HEK293 (cell line): Measurements from ENCODE around the gene PVALEF.

ENCODE experiments used
- CTCF ChIA-PET: fragments of 350-600 bp; formaldehyde crosslinking; extraction: SDS; loops from one replicate; lab custom pipeline; 2021; ENCODE audit warnings: antibody characterized with exemption; lab: Yijun Ruan, JAX
- POLR2A ChIA-PET: fragments of 300-600 bp; formaldehyde crosslinking; extraction: SDS; loops from one replicate; lab custom pipeline; 2020; ENCODE audit warnings: antibody characterized with exemption, inconsistent platforms; lab: Yijun Ruan, JAX
- H3K27ac ChIP-seq: fragments of 200-500 bp; sonication (Bioruptor generic); 2 replicates; pipeline ENCODE4 v1.5.1; 2014; ENCODE audit warnings: low read depth, low read length, control low read depth, inconsistent platforms; ENCODE audit errors: extremely low read depth
- H3K36me3 ChIP-seq, 2 experiments: fragments of 200-500 bp in 1 of 2; sonication (Bioruptor generic) in 1 of 2; 1 replicate in 1 of 2; 2 replicates in 1 of 2; pipeline ENCODE4 v1.5.1; 2014 to 2017; ENCODE audit warnings: inconsistent platforms in 2 of 2, low read length in 2 of 2; ENCODE audit not compliant: control insufficient read depth in 2 of 2, insufficient read depth in 1 of 2
- H3K4me1 ChIP-seq: fragments of 200-500 bp; sonication (Bioruptor generic); 2 replicates; pipeline ENCODE4 v1.5.1; 2014; ENCODE audit warnings: mild to moderate bottlenecking, low read length, inconsistent platforms; ENCODE audit not compliant: control insufficient read depth, insufficient read depth
- H3K4me3 ChIP-seq: 2 replicates; pipeline ENCODE4 v1.5.1; 2011; ENCODE audit warnings: low read depth, mild to moderate bottlenecking, control low read depth, low read length, moderate library complexity
- H3K9me3 ChIP-seq: fragments of 200-500 bp; sonication (Bioruptor generic); 2 replicates; pipeline ENCODE4 v1.5.1; 2014; ENCODE audit warnings: low read depth, low read length, inconsistent platforms; ENCODE audit not compliant: control insufficient read depth, insufficient read depth
- BCL11A ChIP-seq: fragments of 450-650 bp; formaldehyde crosslinking; IDR thresholded peaks from 2 replicates; pipeline ENCODE4 v1.5.1; 2016; ENCODE audit warnings: low read depth, missing biosample characterization, missing genetic modification characterization
- CTCF ChIP-seq: fragments of 450-650 bp; formaldehyde crosslinking; IDR thresholded peaks from 2 replicates; pipeline ENCODE4 v1.5.1; 2016; ENCODE audit warnings: missing biosample characterization, missing genetic modification characterization
- HIC1 ChIP-seq: fragments of 450-650 bp; formaldehyde crosslinking; IDR thresholded peaks from 2 replicates; pipeline ENCODE4 v1.5.1; 2016; ENCODE audit warnings: missing biosample characterization, missing genetic modification characterization
- KLF10 ChIP-seq: fragments of 450-650 bp; IDR thresholded peaks from 2 replicates; pipeline ENCODE4 v1.5.1; 2018; ENCODE audit warnings: missing biosample characterization, mild to moderate bottlenecking, missing genetic modification characterization
- MEIS1 ChIP-seq: sonication (generic); formaldehyde crosslinking; IDR thresholded peaks from 2 replicates; pipeline ENCODE4 v1.8.1; 2022; ENCODE audit warnings: missing genetic modification reagents, mild to moderate bottlenecking, borderline replicate concordance
- PRDM6 ChIP-seq: fragments of 450-650 bp; formaldehyde crosslinking; IDR thresholded peaks from 2 replicates; pipeline ENCODE4 v1.5.1; 2017; ENCODE audit warnings: missing biosample characterization, missing genetic modification characterization
- ZBTB11 ChIP-seq: fragments of 450-650 bp; formaldehyde crosslinking; conservative IDR thresholded peaks from 2 replicates; pipeline ENCODE4 v1.5.1; 2016; ENCODE audit warnings: low read depth, missing biosample characterization, missing genetic modification characterization
- ZFHX2 ChIP-seq: fragments of 450-650 bp; formaldehyde crosslinking; conservative IDR thresholded peaks from 2 replicates; pipeline ENCODE4 v1.5.1; 2016; ENCODE audit warnings: missing biosample characterization, missing genetic modification characterization
- ZNF140 ChIP-seq: fragments of 450-650 bp; formaldehyde crosslinking; IDR thresholded peaks from 2 replicates; pipeline ENCODE4 v1.5.1; 2016; ENCODE audit warnings: missing biosample characterization, missing genetic modification characterization
- ZNF175 ChIP-seq: fragments of 450-650 bp; formaldehyde crosslinking; IDR thresholded peaks from 2 replicates; pipeline ENCODE4 v1.5.1; 2016; ENCODE audit warnings: missing biosample characterization, missing genetic modification characterization
- ZNF362 ChIP-seq: fragments of 450-650 bp; formaldehyde crosslinking; IDR thresholded peaks from 2 replicates; pipeline ENCODE4 v1.5.1; 2016; ENCODE audit warnings: missing biosample characterization, missing genetic modification characterization
- ZNF404 ChIP-seq: fragments of 450-650 bp; formaldehyde crosslinking; IDR thresholded peaks from 2 replicates; pipeline ENCODE4 v1.5.1; 2017; ENCODE audit warnings: missing biosample characterization, missing genetic modification characterization
- ZNF510 ChIP-seq: fragments of 450-650 bp; formaldehyde crosslinking; IDR thresholded peaks from 2 replicates; pipeline ENCODE4 v1.5.1; 2018; ENCODE audit warnings: mild to moderate bottlenecking, missing genetic modification characterization, missing biosample characterization; ENCODE audit not compliant: insufficient replicate concordance
- ZNF513 ChIP-seq: fragments of 450-650 bp; IDR thresholded peaks from 2 replicates; pipeline ENCODE4 v1.5.1; 2018; ENCODE audit warnings: missing biosample characterization, missing genetic modification characterization
- ZNF558 ChIP-seq: fragments of 450-650 bp; formaldehyde crosslinking; IDR thresholded peaks from 2 replicates; pipeline ENCODE4 v1.5.1; 2016; ENCODE audit warnings: missing biosample characterization, missing genetic modification characterization
- ZNF571 ChIP-seq: fragments of 450-650 bp; formaldehyde crosslinking; IDR thresholded peaks from 2 replicates; pipeline ENCODE4 v1.5.0; 2017; ENCODE audit warnings: missing biosample characterization, missing genetic modification characterization
- ZNF600 ChIP-seq: fragments of 450-650 bp; formaldehyde crosslinking; IDR thresholded peaks from 2 replicates; pipeline ENCODE4 v1.5.1; 2016; ENCODE audit warnings: missing biosample characterization, missing genetic modification characterization
- ZNF610 ChIP-seq: fragments of 450-650 bp; formaldehyde crosslinking; IDR thresholded peaks from 2 replicates; pipeline ENCODE4 v1.5.1; 2016; ENCODE audit warnings: missing biosample characterization, missing genetic modification characterization, borderline replicate concordance
- ZNF621 ChIP-seq: fragments of 450-650 bp; formaldehyde crosslinking; IDR thresholded peaks from 2 replicates; pipeline ENCODE4 v1.5.1; 2017; ENCODE audit warnings: missing biosample characterization, missing genetic modification characterization
- ZNF624 ChIP-seq: fragments of 450-650 bp; formaldehyde crosslinking; IDR thresholded peaks from 2 replicates; pipeline ENCODE4 v1.5.1; 2017; ENCODE audit warnings: missing biosample characterization, missing genetic modification characterization
- ZNF645 ChIP-seq: fragments of 450-650 bp; formaldehyde crosslinking; IDR thresholded peaks from 2 replicates; pipeline ENCODE4; 2016; ENCODE audit warnings: missing biosample characterization, missing genetic modification characterization
- ZNF76 ChIP-seq: fragments of 450-650 bp; formaldehyde crosslinking; IDR thresholded peaks from 2 replicates; pipeline ENCODE4; 2016; ENCODE audit warnings: low read depth, missing biosample characterization, missing genetic modification characterization, borderline replicate concordance
- ZSCAN30 ChIP-seq: fragments of 450-650 bp; IDR thresholded peaks from 2 replicates; pipeline ENCODE4 v1.5.1; 2018; ENCODE audit warnings: missing biosample characterization, mild to moderate bottlenecking, missing genetic modification characterization, moderate library complexity

PVALEF gene

GRCh38 chr17:81165246-81166032 lies at the start of gene PVALEF:
TSS of gene PVALEF (plus strand) at chr17:81165507. CDS start at chr17:81181227, 15,720 bp downstream.
- Histone ChIP-seq H3K36me3 (no peaks in the 10 kb centered on the region), H3K4me1 (peaks cover 2% of the 10 kb centered on the region; the same call in 1 of the 2 replicates), H3K9me3 (no peaks in the 10 kb centered on the region), H3K27ac (peak within 1 kb of the TSS; percentile 55; the same call in 1 of the 2 replicates), H3K4me3 (peak within 1 kb of the TSS; percentile 47)
- ChIA-PET POLR2A (interaction anchor here (0.5 to 1.3 kb wide), 2 partner anchors 22 to 107 kb away, joined by 3 to 4 read pairs; no protein-coding TSS in a partner anchor), CTCF (interaction anchor here (1.6 to 1.7 kb wide), 2 partner anchors 23 to 35 kb away, joined by 4 read pairs; no protein-coding TSS in a partner anchor)
- TF ChIP-seq ZFHX2 (tag by site-specific recombination) (peak; percentile 62), MEIS1 (CRISPR knock-in tag) (no peak), ZNF558 (tag by site-specific recombination) (no peak), BCL11A (tag by site-specific recombination) (no peak), ZNF645 (no peak), ZNF610 (tag by site-specific recombination) (no peak), ZSCAN30 (tag by site-specific recombination) (no peak), ZNF76 (tag by site-specific recombination) (peak; percentile 17; the same call in 1 of the 2 replicates), ZBTB11 (tag by site-specific recombination) (no peak), ZNF600 (tag by site-specific recombination) (no peak), KLF10 (tag by site-specific recombination) (no peak), ZNF140 (tag by site-specific recombination) (no peak), HIC1 (tag by site-specific recombination) (0 out of 2 replicates have a peak, but pooled peaks have one; percentile 30), ZNF571 (tag by site-specific recombination) (no peak), ZNF175 (tag by site-specific recombination) (no peak), ZNF510 (tag by site-specific recombination) (no peak), ZNF362 (tag by site-specific recombination) (no peak), ZNF404 (no peak), PRDM6 (tag by site-specific recombination) (no peak), ZNF513 (tag by site-specific recombination) (no peak), CTCF (tag by site-specific recombination) (peak; percentile 52; the same call in 1 of the 2 replicates), ZNF624 (tag by site-specific recombination) (no peak), ZNF621 (tag by site-specific recombination) (no peak)
